Activated naive CD4-positive, alpha-beta T cell treated with anti-CD3 and anti-CD28 coated beads for 36 hours (primary cell): ENCODE measurements around the gene CTU1. TPM values are rescaled to one million over a fixed set of nuclear protein-coding genes. Genes with fewer than 3 reads are reported as not detected.

Experiments used
- CTCF ChIA-PET: fragments of 350-600 bp; sonication (Branson Sonifier 250); formaldehyde crosslinking; loops from one replicate; lab custom pipeline; 2021; ENCODE audit warnings: antibody characterized with exemption; lab: Charles Lee
- DNase-seq: peaks from one replicate; pipeline ENCODE4 v3.0.0-alpha.2; 2020
- H3K27ac Mint-ChIP-seq: one replicate; pipeline ENCODE4 v1.8.0; 2021; ENCODE audit warnings: mild to moderate bottlenecking, mixed read lengths
- H3K27me3 Mint-ChIP-seq: one replicate; pipeline ENCODE4 v1.8.0; 2021; ENCODE audit warnings: low read depth, mixed read lengths
- H3K36me3 Mint-ChIP-seq: one replicate; pipeline ENCODE4 v1.8.0; 2021; ENCODE audit warnings: low read depth, mixed read lengths
- H3K4me1 Mint-ChIP-seq: one replicate; pipeline ENCODE4 v1.8.0; 2021; ENCODE audit warnings: low read depth, mixed read lengths
- H3K4me3 Mint-ChIP-seq: one replicate; pipeline ENCODE4 v1.8.0; 2021; ENCODE audit warnings: mild to moderate bottlenecking, moderate library complexity, mixed read lengths
- H3K9me3 Mint-ChIP-seq: one replicate; pipeline ENCODE4 v1.8.0; 2021; ENCODE audit warnings: mixed read lengths
- intact Hi-C: fragments of 100-400 bp; cut with micrococcal nuclease; formaldehyde crosslinking; loops from one replicate; pipeline ENCODE4 v1.15.1; 2023
- total RNA-seq, 2 experiments: library from RNA; stranded (reverse); gene quantifications; one replicate each; pipeline ENCODE4 v1.2.3, GENCODE V29; 2021

The CTU1 gene
- total RNA-seq, 2 experiments from 2014 or later: 9.2 to 9.9 TPM

GRCh38 chr19:51116736-51117286 lies 8.6 kb upstream of the CTU1 start:
- peaks cover 2% of the 10 kb centered on the region for H3K36me3 Mint-ChIP-seq
- peak overlapping the region; percentile 68 for H3K27ac Mint-ChIP-seq
- no peaks in the 10 kb centered on the region for H3K27me3 Mint-ChIP-seq
- CTCF ChIA-PET: no interaction called here
- intact Hi-C loops: no loop called here
- no peaks in the 10 kb centered on the region for H3K9me3 Mint-ChIP-seq
- H3K4me3 Mint-ChIP-seq: no peak overlapping the region
- peak; percentile 55 for DNase-seq
- H3K4me1 Mint-ChIP-seq: peaks cover 35% of the 10 kb centered on the region

- intact Hi-C loops: loop anchor here (1.0 to 5.0 kb wide), 6 partner anchors 9 to 328 kb away; partner anchors contain the start of genes CLDND2 and ETFB
- DNase-seq: peak; percentile 61
- no peaks in the 10 kb centered on the region for H3K27me3 Mint-ChIP-seq
- no peaks in the 10 kb centered on the region for H3K36me3 Mint-ChIP-seq
- H3K4me3 Mint-ChIP-seq: no peak overlapping the region
- H3K4me1 Mint-ChIP-seq: peaks cover 27% of the 10 kb centered on the region
- no peak overlapping the region for H3K27ac Mint-ChIP-seq
- CTCF ChIA-PET: interaction anchor here (1.5 kb wide), 1 partner anchor 44 kb away, joined by 5 read pairs; no protein-coding TSS in a partner anchor
- H3K9me3 Mint-ChIP-seq: no peaks in the 10 kb centered on the region
Observed at GRCh38 chr19:51114087-51114729, 6.0 kb upstream of the CTU1 start.

- intact Hi-C loops: loop anchor here (5.0 kb wide), 2 partner anchors 256 to 331 kb away; partner anchors contain the start of genes CLDND2 and ETFB
- H3K9me3 Mint-ChIP-seq: no peaks in the 10 kb centered on the region
- no peak overlapping the region for H3K4me3 Mint-ChIP-seq
Observed at GRCh38 chr19:51111606-51112005, 3.4 kb upstream of the CTU1 start.

GRCh38 chr19:51110666-51110971 lies 2.4 kb upstream of the CTU1 start:
- intact Hi-C loops: loop anchor here (5.0 kb wide), 2 partner anchors 257 to 332 kb away; partner anchors contain the start of genes CLDND2 and ETFB
- CTCF ChIA-PET: no interaction called here
- Mint-ChIP-seq H3K9me3 (no peaks in the 10 kb centered on the region), H3K27me3 (no peaks in the 10 kb centered on the region), H3K4me3 (no peak overlapping the region), H3K4me1 (peaks cover 27% of the 10 kb centered on the region), H3K36me3 (peaks cover 12% of the 10 kb centered on the region), H3K27ac (no peak overlapping the region)
- no peak for DNase-seq

More at GRCh38 chr19:51111606-51112005, 3.4 kb upstream of the CTU1 start:
- H3K27ac Mint-ChIP-seq: no peak overlapping the region
- H3K36me3 Mint-ChIP-seq: peaks cover 6% of the 10 kb centered on the region
- no peaks in the 10 kb centered on the region for H3K27me3 Mint-ChIP-seq
- DNase-seq: no peak
- CTCF ChIA-PET: no interaction called here
- peaks cover 29% of the 10 kb centered on the region for H3K4me1 Mint-ChIP-seq

- CTCF ChIA-PET: interaction anchor here (0.7 to 0.8 kb wide), 2 partner anchors 8 to 50 kb away, joined by 3 to 5 read pairs; no protein-coding TSS in a partner anchor
- H3K27ac Mint-ChIP-seq: peak overlapping the region; percentile 84
- intact Hi-C loops: loop anchor here (1.0 to 10.0 kb wide), 4 partner anchors 306 to 597 kb away; partner anchors contain the start of genes CLEC11A and JOSD2
- H3K4me3 Mint-ChIP-seq: peak overlapping the region; percentile 98
- DNase-seq: no peak
- peaks cover 18% of the 10 kb centered on the region for H3K36me3 Mint-ChIP-seq
- no peaks in the 10 kb centered on the region for H3K27me3 Mint-ChIP-seq
- peaks cover 39% of the 10 kb centered on the region for H3K4me1 Mint-ChIP-seq
- no peaks in the 10 kb centered on the region for H3K9me3 Mint-ChIP-seq
Observed at GRCh38 chr19:51108805-51109146, 567 bp upstream of the CTU1 start.

- H3K27ac Mint-ChIP-seq: peak overlapping the region; percentile 82
Observed at GRCh38 chr19:51107406-51108065, 673 bp downstream of the CTU1 start.

GRCh38 chr19:51103926-51104341 lies 4.3 kb downstream of the CTU1 start:
- Mint-ChIP-seq H3K27ac (no peak overlapping the region), H3K4me1 (peaks cover 57% of the 10 kb centered on the region), H3K27me3 (no peaks in the 10 kb centered on the region), H3K4me3 (no peak overlapping the region), H3K36me3 (peaks cover 25% of the 10 kb centered on the region), H3K9me3 (no peaks in the 10 kb centered on the region)
- intact Hi-C loops: loop anchor here (10.0 kb wide), 1 partner anchor 379 kb away; the partner anchor contains the start of gene CLEC11A
- no peak for DNase-seq
- CTCF ChIA-PET: no interaction called here

More at GRCh38 chr19:51107406-51108065, 673 bp downstream of the CTU1 start:
- CTCF ChIA-PET: interaction anchor here (0.6 kb wide), 1 partner anchor 562 kb away, joined by 3 read pairs; no protein-coding TSS in a partner anchor
- Mint-ChIP-seq H3K27me3 (no peaks in the 10 kb centered on the region), H3K4me3 (peak overlapping the region; percentile 98), H3K4me1 (peaks cover 44% of the 10 kb centered on the region), H3K36me3 (peaks cover 21% of the 10 kb centered on the region), H3K9me3 (no peaks in the 10 kb centered on the region)
- intact Hi-C loops: loop anchor here (1.0 to 10.0 kb wide), 4 partner anchors 305 to 596 kb away; partner anchors contain the start of genes CLEC11A and JOSD2
- peak; percentile 40 for DNase-seq

GRCh38 chr19:51102991-51103390 lies 5.2 kb downstream of the CTU1 start:
- no peaks in the 10 kb centered on the region for H3K27me3 Mint-ChIP-seq
- H3K4me1 Mint-ChIP-seq: peaks cover 53% of the 10 kb centered on the region
- no peak overlapping the region for H3K4me3 Mint-ChIP-seq
- no peak for DNase-seq
- CTCF ChIA-PET: interaction anchor here (0.7 kb wide), 1 partner anchor 547 kb away, joined by 3 read pairs; no protein-coding TSS in a partner anchor
- no peaks in the 10 kb centered on the region for H3K9me3 Mint-ChIP-seq
- peaks cover 23% of the 10 kb centered on the region for H3K36me3 Mint-ChIP-seq
- intact Hi-C loops: loop anchor here (10.0 kb wide), 1 partner anchor 378 kb away; the partner anchor contains the start of gene CLEC11A
- no peak overlapping the region for H3K27ac Mint-ChIP-seq

GRCh38 chr19:51101171-51101865 lies 6.9 kb downstream of the CTU1 start:
- Mint-ChIP-seq H3K36me3 (peaks cover 28% of the 10 kb centered on the region), H3K4me1 (peaks cover 57% of the 10 kb centered on the region), H3K9me3 (no peaks in the 10 kb centered on the region), H3K4me3 (no peak overlapping the region), H3K27me3 (no peaks in the 10 kb centered on the region), H3K27ac (no peak overlapping the region)
- intact Hi-C loops: loop anchor here (10.0 kb wide), 1 partner anchor 377 kb away; the partner anchor contains the start of gene CLEC11A
- DNase-seq: no peak
- CTCF ChIA-PET: interaction anchor here (0.6 to 1.1 kb wide), 2 partner anchors 8 to 11 kb away, joined by 3 to 5 read pairs; no protein-coding TSS in a partner anchor

GRCh38 chr19:51100601-51101000 lies 7.6 kb downstream of the CTU1 start:
- CTCF ChIA-PET: interaction anchor here (0.6 kb wide), 1 partner anchor 8 kb away, joined by 5 read pairs; no protein-coding TSS in a partner anchor
- no peaks in the 10 kb centered on the region for H3K9me3 Mint-ChIP-seq
- H3K4me1 Mint-ChIP-seq: peaks cover 50% of the 10 kb centered on the region
- H3K27ac Mint-ChIP-seq: no peak overlapping the region
- peaks cover 22% of the 10 kb centered on the region for H3K36me3 Mint-ChIP-seq
- no peak for DNase-seq
- H3K27me3 Mint-ChIP-seq: no peaks in the 10 kb centered on the region
- intact Hi-C loops: loop anchor here (10.0 kb wide), 1 partner anchor 376 kb away; the partner anchor contains the start of gene CLEC11A
- H3K4me3 Mint-ChIP-seq: no peak overlapping the region

GRCh38 chr19:51099047-51099382 lies 9.2 kb downstream of the CTU1 start:
- intact Hi-C loops: no loop called here
- CTCF ChIA-PET: interaction anchor here (0.8 kb wide), 1 partner anchor 78 kb away, joined by 3 read pairs; no protein-coding TSS in a partner anchor
- DNase-seq: no peak
- Mint-ChIP-seq H3K27ac (peak overlapping the region; percentile 41), H3K4me1 (peaks cover 40% of the 10 kb centered on the region), H3K9me3 (no peaks in the 10 kb centered on the region), H3K4me3 (peak overlapping the region; percentile 45), H3K36me3 (peaks cover 19% of the 10 kb centered on the region), H3K27me3 (no peaks in the 10 kb centered on the region)
